Fibroblast of upper back skin (primary cell): Measurements from ENCODE around the gene IL1RAPL1.
"Not testable (repeated sequence)": the region's sequence is repeated elsewhere in the genome, so short reads cannot be mapped to it uniquely, and the experiment has no call there.

Experiments
- DNase-seq: peaks from one replicate; pipeline ENCODE4 v3.0.0-alpha.2; 2013

The IL1RAPL1 gene

GRCh38 chrX:28628120-28628519, 40.9 kb downstream of the IL1RAPL1 start:
- no peak for DNase-seq

DNA sequence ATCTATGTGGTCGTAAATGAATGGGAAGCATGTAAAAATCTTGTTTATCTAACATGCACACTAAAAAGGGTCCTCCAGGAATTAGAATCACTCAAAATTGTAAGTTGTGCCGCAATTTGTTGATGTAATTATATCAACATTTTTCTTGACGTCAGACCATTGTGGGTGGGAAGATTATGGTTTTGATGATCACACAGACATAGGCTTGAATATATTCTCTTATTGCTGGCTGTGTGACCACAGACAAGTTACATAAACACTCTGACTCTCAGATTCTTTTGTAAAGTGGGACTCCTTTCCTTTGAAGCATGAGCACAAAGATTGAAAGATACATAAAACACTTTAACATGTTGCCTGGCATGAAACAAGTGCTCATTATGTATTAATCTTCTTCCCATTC, 51.5 kb downstream of the IL1RAPL1 start:
- peak; percentile 1 for DNase-seq

DNA sequence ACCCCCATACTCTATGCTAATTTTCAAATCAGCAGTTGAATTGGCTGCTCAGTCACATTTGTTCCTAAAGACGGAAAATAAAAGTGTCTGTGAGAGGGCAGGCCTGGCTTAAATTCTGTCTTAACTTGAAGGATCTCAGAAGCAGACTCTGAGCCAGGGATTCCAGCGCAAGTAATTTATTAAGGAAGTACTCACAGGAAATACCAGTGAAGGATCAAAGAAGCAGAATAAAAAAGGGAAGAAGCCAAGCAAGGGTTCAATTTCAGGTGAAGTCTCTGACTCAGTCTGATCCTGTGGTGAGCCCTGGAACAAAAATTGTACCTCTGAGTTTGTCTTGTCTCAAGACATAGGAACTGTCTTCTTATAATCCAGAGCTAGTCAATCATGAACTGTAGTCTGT, 52.2 kb downstream of the IL1RAPL1 start:
- DNase-seq, result peak; percentile 48

GRCh38 chrX:28649541-28649940, 62.3 kb downstream of the IL1RAPL1 start:
- DNase-seq, result no peak

GRCh38 chrX:28651186-28651585, 63.9 kb downstream of the IL1RAPL1 start:
- no peak for DNase-seq

- no peak for DNase-seq
Observed at GRCh38 chrX:28659269-28659668, 72.0 kb downstream of the IL1RAPL1 start.

GRCh38 chrX:28665778-28666177, 78.5 kb downstream of the IL1RAPL1 start:
- DNase-seq, result no peak

GRCh38 chrX:28668303-28668702, 81.1 kb downstream of the IL1RAPL1 start:
- DNase-seq, result no peak

DNA sequence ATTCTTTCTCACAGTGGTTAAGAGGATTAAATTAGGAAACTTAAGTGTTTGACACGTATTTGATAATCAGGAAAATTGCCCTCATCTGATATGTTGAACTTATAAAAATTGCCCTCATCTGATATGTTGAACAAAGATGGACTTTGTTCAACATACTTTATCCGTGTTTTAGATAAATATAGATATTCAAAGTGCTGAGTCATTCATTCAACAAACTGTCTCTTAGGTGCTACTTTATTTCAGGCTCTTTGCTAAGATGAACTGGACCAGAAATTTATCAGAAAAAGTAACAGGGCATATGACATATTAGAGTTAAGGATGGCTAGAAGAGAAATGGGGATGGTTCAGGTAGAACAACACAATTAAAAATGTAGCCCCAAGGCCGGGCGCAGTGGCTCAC, 81.7 kb downstream of the IL1RAPL1 start:
- DNase-seq, result no peak

DNA sequence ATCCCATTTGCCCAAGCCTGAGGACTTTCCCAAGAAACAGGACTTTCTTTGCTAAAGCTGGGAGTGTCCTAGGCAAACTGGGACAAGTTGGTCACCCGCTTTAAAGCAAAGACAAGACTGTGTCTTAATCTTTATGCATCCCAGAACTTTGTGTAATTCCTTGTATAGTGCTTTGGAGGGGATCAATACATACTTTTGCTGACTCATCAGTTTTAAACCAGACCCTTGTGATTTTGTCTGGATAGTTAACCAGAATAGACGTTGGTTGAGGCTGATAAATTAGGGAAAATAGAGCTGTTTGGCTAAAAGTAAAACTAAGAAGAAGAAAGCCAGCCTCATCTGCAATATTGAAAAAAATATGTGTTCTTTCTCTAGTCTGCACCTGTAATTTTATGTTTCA, 82.8 kb downstream of the IL1RAPL1 start:
- no peak for DNase-seq

- DNase-seq, result no peak
Observed at GRCh38 chrX:28675173-28675572, 87.9 kb downstream of the IL1RAPL1 start.

DNA sequence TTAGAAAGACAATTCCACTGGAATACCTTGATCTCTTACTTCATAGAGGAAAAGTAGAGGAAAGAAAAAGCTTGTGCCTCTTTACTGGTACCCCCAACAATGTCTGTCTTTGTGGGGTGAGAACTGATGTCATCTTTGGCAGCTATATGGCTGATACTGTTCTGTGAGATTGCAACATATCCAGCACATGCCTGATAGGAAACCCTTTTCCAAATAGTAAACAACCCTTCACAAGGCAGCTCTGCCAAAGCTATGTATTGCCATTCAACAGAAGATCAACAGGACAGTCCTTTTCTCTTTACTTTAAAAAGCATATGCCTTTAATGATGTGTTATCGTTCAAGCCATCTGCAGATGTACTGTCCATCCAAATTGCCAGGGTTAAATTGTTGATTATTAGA, 105.9 kb downstream of the IL1RAPL1 start:
- DNase-seq, result no peak

- no peak for DNase-seq
Observed at GRCh38 chrX:28697732-28698131, 110.5 kb downstream of the IL1RAPL1 start.

- no peak for DNase-seq
Observed at GRCh38 chrX:28701222-28701621, 114.0 kb downstream of the IL1RAPL1 start.

GRCh38 chrX:28706964-28707363, 119.7 kb downstream of the IL1RAPL1 start:
- no peak for DNase-seq

DNA sequence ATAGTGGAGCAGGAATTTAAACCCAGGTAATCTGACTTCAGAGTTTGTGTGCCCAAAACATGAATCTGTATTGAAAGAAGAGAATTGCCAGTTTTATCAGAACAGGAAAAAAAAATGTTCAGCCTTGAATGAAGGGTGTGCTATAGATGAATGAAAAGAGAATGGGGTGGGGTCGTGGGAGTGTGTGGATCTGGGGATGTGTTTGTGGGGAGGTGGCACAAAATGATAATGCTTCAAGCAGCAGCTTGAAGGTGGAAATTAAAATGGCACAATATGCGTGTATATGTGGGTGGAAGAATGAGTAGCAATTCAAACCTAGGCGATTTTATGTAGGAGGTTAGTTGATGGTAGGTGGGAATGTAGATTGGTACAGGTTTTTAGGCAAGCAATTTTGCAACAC, 122.2 kb downstream of the IL1RAPL1 start:
- DNase-seq, result no peak

GRCh38 chrX:28717864-28718263, 130.6 kb downstream of the IL1RAPL1 start:
- no peak for DNase-seq

DNA sequence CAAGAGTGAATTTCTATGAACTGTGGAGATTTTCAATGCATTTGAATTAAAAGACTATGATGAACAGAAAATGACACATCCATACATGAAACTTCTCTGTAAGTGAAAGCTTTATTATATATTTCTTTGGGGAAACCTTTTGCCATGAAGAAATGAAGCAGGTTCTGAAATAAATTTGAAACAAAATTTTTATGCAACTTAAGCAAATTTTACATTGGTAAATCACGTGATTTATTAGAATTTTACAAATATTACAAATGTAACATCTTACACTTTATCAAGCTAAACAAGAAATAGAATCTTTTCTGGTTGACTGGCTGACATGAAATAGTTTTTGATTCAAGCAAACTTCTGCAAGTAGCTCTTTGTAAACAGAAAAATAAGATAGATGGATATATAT, 131.2 kb downstream of the IL1RAPL1 start:
- no peak for DNase-seq

DNA sequence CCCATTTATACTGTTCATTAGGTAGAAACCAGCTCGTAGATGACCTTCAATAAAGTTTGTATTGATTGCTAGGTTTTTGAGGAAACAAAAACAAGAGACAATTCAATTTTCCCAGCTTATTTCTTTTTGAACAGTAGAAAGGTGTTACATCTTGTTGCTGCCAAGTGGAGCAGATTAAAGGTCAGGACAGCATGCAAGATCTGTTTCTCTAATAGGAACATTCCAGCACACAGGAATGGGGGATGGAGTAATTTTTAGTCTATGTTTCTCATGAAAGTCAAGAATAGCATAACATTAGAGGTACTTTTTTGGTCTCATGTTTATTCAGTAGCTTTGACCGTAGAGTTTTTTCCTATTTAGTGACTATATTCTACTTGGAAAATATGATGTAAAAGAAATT, 132.4 kb downstream of the IL1RAPL1 start:
- DNase-seq, result no peak

GRCh38 chrX:28752330-28752729, 165.1 kb downstream of the IL1RAPL1 start:
- no peak for DNase-seq

DNA sequence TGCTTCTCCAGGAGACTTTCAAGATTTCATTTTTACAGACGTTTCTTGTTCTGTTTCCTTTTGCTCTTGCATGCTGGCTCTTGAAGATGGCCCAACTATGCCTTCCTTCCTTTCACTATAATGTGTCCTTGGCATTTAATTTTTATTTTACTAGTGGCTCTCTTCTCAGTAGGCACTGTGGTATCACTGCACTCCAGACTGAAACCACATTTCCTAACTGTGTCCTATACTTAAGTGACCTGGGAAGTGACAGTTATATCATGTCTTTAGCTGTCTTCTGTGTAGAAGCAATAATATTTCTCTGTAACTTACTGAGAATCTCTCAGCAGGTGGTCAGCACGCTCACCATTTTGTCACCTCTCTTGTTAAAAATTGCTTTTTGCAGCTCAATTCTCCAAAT, 168.9 kb downstream of the IL1RAPL1 start:
- DNase-seq, result no peak

GRCh38 chrX:28756647-28757046, 169.4 kb downstream of the IL1RAPL1 start:
- DNase-seq, result no peak

GRCh38 chrX:28757290-28757689, 170.0 kb downstream of the IL1RAPL1 start:
- DNase-seq, result no peak

DNA sequence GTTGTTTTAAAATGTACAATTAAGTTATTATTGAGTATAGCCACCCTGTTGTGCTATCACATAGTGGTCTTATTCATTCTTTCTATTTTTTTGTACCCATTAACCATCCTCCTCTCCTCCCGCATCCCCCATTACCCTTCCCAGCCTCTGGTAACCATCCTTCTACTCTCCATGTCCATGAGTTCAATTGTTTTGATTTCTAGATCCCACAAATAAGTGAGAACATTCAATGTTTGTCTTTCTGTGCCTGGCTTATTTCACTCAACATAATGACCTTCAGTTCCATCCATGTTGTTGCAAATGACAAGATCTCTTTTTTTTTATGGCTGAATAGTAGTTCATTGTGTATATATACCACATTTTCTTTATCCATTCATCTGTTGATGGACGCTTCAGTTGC, 179.3 kb downstream of the IL1RAPL1 start:
- DNase-seq, result not testable (repeated sequence)

- no peak for DNase-seq
Observed at GRCh38 chrX:28773807-28774206, 186.6 kb downstream of the IL1RAPL1 start.

- DNase-seq, result peak; percentile 62
Observed at GRCh38 chrX:28787206-28787605, 200.0 kb downstream of the IL1RAPL1 start.
